Femur (tissue), 1 donor: Measurements from ENCODE around the gene TP53BP1.
"Not testable (repeated sequence)": the region's sequence is repeated elsewhere in the genome, so short reads cannot be mapped to it uniquely, and the experiment has no call there.

Source experiments
- DNase-seq: peaks from one replicate; pipeline ENCODE4 v3.0.0-alpha.2; 2017

TP53BP1 gene

DNA sequence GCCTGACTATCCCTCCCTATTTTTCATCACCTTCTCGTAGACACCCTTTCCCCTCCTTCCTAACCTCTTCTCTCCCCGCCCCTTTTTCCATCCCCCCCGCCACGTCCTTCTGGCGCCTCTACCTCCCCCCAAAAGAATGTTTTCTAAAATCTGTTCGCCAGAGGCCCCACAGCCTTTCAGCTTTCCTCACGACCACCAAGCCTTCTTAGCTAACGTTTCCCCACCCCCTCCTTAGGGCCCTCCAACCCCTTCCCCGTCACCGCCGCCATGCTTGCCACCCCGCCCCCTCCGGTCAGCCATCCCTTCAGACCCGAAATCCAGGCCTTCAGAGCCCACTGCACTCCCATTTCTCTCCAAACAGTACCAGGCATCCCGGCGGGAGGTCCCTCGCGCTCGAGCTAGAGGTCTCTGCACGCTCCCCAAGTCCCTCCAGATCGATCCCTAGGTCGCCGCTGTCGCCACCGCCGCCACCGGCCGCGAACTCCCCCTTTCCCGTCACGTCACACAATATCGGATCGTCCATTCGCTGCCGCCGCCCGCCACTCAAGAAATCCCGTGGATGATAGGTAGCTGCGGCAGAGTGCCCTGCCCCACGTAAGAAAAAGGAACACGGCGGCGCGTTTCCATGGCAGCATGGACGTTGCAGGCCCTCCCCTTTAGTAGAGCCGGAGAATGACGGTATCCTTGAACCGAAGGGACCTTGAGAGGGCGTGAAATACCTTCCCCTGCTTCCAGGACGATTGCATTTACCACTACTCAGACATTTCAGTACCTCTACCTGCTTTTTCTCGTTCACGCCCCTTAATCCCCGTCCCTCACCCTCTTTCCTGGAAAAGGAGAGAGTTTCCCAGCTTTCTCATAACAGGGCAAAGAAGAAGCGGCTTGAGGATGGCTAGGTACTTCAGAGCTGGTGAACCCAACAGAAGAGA, at the start of gene TP53BP1:
Gene TP53BP1, minus strand, starts transcription at position 484 of the 929 bp plus-strand sequence. Its CDS starts 113 bp downstream, at position 371.
- peak; percentile 98 for DNase-seq

GRCh38 chr15:43541785-43542184, 48.8 kb upstream of the TP53BP1 start:
- no peak for DNase-seq

DNA sequence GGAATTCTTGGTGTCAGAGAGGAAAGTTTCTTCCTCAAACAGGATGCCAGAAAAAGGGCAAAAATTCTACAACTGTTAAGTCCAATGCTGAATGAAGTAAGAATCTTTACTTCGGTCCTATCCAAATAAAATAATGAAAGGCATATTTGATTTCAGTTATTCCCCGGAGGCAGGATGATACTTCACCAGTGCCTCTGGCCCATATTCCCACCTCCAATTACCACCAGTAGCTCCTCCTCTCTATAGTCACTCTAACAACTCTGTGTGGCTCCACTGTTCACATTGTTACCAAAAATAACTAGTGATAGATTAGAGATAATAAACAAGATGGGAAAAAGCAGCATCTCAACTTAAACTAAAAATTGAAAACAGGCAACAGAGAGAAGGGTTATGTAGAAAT, 45.1 kb upstream of the TP53BP1 start:
- DNase-seq: no peak

GRCh38 chr15:43534897-43535296, 41.9 kb upstream of the TP53BP1 start:
- DNase-seq: no peak

GRCh38 chr15:43532826-43533225, 39.9 kb upstream of the TP53BP1 start:
- DNase-seq: not testable (repeated sequence)

- peak; percentile 54 for DNase-seq
These were observed 38.2 kb upstream of the TP53BP1 start for GRCh38 chr15:43531018-43531670.

- DNase-seq: no peak
These were observed 36.8 kb upstream of the TP53BP1 start for GRCh38 chr15:43529587-43530345.

DNA sequence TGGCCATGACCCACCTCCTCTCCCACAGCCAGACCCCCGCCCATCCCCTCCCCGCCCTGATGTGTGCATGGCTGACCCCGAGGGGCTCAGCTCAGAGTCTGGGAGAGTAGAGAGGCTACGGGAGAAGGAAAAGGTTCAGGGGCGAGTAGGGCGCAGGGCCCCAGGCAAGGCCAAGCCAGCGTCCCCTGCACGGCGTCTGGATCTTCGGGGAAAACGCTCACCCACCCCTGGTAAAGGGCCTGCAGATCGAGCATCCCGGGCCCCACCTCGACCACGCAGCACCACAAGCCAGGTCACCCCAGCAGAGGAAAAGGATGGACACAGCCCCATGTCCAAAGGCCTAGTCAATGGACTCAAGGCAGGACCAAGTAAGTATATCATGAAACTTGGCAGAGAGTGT, 36.2 kb upstream of the TP53BP1 start:
- no peak for DNase-seq

- no peak for DNase-seq
These were observed 35.6 kb upstream of the TP53BP1 start for GRCh38 chr15:43528542-43529007.

DNA sequence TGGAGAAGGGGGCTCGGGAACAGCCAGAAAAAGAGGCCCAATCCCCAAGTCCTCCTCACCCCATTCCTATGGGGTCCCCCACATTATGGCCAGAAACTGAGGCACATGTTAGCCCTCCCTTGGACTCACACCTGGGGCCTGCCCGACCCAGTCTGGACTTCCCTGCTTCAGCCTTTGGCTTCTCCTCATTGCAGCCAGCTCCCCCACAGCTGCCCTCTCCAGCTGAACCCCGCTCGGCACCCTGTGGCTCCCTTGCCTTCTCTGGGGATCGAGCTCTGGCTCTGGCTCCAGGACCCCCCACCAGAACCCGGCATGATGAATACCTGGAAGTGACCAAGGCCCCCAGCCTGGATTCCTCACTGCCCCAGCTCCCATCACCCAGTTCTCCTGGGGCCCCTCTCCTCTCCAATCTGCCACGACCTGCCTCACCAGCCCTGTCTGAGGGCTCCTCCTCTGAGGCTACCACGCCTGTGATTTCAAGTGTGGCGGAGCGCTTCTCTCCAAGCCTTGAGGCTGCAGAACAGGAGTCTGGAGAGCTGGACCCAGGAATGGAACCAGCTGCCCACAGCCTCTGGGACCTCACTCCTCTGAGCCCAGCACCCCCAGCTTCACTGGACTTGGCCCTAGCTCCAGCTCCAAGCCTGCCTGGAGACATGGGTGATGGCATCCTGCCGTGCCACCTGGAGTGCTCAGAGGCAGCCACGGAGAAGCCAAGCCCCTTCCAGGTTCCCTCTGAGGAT, 35.0 kb upstream of the TP53BP1 start:
- no peak for DNase-seq

- DNase-seq: no peak
These were observed 34.3 kb upstream of the TP53BP1 start for GRCh38 chr15:43527016-43527801.

GRCh38 chr15:43526261-43526930, 33.4 kb upstream of the TP53BP1 start:
- no peak for DNase-seq

- DNase-seq: no peak
These were observed 32.2 kb upstream of the TP53BP1 start for GRCh38 chr15:43525131-43525530.

DNA sequence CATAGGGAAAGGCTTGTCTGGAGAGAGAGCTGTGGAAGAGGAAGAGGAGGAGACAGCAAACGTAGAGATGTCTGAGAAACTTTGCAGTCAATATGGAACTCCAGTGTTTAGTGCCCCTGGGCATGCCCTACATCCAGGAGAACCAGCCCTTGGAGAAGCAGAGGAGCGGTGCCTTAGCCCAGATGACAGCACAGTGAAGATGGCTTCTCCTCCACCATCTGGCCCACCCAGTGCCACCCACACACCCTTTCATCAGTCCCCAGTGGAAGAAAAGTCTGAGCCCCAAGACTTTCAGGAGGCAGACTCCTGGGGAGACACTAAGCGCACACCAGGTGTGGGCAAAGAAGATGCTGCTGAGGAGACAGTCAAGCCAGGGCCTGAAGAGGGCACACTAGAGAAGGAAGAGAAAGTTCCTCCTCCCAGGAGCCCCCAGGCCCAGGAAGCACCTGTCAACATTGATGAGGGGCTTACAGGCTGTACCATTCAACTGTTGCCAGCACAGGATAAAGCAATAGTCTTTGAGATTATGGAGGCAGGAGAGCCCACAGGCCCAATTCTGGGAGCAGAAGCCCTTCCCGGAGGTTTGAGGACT, 31.4 kb upstream of the TP53BP1 start:
- DNase-seq: no peak

DNA sequence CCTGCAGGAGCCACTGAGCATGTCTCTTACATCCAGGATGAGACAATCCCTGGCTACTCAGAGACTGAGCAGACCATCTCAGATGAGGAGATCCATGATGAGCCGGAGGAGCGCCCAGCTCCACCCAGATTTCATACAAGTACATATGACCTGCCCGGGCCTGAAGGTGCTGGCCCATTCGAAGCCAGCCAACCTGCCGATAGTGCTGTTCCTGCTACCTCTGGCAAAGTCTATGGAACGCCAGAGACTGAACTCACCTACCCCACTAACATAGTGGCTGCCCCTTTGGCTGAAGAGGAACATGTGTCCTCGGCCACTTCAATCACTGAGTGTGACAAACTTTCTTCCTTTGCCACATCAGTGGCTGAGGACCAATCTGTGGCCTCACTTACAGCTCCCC, 30.7 kb upstream of the TP53BP1 start:
- DNase-seq: no peak

DNA sequence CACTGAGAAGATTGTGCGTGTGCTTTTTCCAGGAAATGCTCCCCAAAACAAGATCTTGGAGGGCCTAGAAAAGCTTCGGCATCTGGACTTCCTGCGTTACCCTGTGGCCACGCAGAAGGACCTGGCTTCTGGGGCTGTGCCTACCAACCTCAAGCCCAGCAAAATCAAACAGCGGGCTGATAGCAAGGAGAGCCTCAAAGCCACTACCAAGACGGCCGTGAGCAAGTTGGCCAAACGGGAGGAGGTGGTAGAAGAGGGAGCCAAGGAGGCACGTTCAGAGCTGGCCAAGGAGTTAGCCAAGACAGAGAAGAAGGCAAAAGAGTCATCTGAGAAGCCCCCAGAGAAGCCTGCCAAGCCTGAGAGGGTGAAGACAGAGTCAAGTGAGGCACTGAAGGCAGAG, 29.3 kb upstream of the TP53BP1 start:
- DNase-seq: no peak

- DNase-seq: no peak
These were observed 28.5 kb upstream of the TP53BP1 start for GRCh38 chr15:43521419-43521818.

DNA sequence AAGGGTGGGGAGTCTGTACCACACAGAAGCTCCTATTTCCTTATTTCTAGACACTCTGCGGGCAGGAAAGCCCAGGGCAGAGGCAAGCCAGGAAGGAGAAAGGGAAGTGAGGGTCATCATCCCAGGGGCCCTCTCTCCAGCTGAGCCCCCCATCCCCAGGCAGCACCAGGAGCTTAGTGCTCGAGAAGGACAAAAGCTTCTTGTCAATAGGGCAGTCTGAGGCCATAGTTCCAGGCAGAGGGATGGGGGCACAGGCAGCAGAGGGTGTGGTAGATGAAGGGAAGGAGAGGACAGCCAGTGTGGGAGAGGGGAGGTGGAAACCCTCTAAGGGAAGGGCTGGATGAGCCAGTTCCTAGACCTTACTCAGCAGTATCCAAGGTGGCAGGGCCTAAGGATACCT, 27.2 kb upstream of the TP53BP1 start:
- DNase-seq: no peak

GRCh38 chr15:43519196-43519595, 26.2 kb upstream of the TP53BP1 start:
- no peak for DNase-seq

GRCh38 chr15:43518197-43518761, 25.3 kb upstream of the TP53BP1 start:
- peak; percentile 82 for DNase-seq
